GM12872 (cell line): Measurements from ENCODE around the gene RELCH.

Experiments
- CTCF ChIP-seq: IDR thresholded peaks from 3 replicates; pipeline ENCODE4 v1.5.1; 2011; ENCODE audit warnings: low read depth, mild to moderate bottlenecking, low read length, moderate library complexity; ENCODE audit not compliant: insufficient read depth

Gene RELCH

GRCh38 chr18:62258616-62259015 is 71.6 kb downstream of the RELCH start:
- no peak for TF ChIP-seq CTCF

DNA sequence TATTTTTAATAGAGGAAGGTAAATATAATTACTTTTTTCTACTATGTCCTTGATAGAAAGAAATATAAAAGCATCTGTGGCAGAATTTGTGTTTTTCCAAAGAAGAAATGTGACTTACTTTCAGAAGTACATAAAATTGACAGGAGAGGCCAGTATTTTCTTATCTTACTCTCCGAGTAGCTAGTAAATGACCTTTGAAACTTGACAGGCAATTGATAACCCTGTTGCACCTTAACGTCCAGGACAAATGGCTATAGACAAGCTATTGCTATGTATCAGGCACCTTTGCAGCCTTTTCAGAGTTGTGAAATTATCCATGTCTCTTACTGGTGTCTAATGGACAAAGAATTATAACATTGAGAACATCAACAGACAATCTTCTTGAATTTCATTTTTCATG is 75.0 kb downstream of the RELCH start:
- no peak for TF ChIP-seq CTCF

DNA sequence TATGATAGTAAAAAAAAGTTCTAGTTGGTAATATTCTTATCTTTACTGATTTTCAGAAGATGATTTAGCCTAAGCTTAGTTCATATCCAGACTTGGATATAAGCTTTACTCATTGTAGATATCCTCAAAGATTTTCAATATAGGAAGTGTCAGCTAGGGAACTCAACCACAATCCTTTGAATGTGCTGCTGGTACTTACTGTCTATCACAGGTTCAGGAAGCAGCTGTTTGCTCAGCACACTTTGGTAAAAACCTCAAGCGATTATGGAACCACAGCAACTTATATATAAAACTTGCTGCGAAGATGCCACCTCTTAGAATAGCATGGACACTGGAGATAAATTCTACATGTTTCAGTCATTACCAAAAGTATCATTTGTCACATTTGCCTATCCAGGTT is 77.9 kb downstream of the RELCH start:
- TF ChIP-seq CTCF, result no peak

- no peak for TF ChIP-seq CTCF
Observed at GRCh38 chr18:62277045-62277444, 90.0 kb downstream of the RELCH start.

GRCh38 chr18:62279561-62279960 is 92.5 kb downstream of the RELCH start:
- TF ChIP-seq CTCF, result no peak

DNA sequence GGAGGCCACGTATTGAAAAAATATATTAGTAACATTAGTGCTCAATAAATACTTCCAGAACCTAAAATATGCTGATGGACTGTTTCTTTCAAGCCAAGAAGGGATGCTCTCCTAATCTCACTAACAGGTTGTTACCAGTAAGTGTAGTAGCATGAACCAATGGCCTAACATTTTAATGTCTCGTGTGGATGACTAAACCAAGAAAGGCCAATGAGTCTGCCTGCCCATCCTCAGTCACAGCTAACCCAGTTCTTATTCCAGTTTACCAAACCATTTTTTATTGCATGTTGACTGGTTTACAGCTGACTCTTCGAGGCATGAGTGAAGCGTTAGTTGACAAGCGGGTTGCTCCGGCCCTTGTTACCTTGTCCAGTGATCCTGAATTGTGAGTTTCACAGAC is 93.0 kb downstream of the RELCH start:
- TF ChIP-seq CTCF, result no peak

DNA sequence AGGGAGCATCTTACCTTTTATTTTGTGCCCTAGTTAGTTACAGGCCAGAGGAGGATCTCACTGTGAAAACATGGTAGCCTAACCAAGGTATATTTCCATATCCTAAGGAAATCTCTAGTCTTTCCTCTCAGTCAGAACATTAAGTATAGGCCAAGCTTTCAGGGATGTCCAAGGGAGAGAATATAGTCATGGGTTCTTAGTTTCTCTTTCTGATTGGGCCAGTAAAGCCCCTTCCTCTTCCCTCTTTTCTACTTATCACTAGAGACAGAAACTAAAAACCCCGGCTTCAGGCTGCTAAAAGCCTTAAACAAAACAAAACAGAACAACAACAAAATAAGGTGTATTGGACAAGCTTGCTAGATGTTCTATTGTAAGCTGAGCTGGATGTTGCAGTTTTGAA is 93.7 kb downstream of the RELCH start:
- no peak for TF ChIP-seq CTCF

- TF ChIP-seq CTCF, result no peak
Observed at GRCh38 chr18:62281684-62282083, 94.6 kb downstream of the RELCH start.
